Left hindlimb (tissue), 1 donor: ENCODE results near the gene SERPINA4.

ENCODE experiments used
- DNase-seq: peaks from one replicate; pipeline ENCODE4 v3.0.0-alpha.2; 2018

Gene SERPINA4

DNA sequence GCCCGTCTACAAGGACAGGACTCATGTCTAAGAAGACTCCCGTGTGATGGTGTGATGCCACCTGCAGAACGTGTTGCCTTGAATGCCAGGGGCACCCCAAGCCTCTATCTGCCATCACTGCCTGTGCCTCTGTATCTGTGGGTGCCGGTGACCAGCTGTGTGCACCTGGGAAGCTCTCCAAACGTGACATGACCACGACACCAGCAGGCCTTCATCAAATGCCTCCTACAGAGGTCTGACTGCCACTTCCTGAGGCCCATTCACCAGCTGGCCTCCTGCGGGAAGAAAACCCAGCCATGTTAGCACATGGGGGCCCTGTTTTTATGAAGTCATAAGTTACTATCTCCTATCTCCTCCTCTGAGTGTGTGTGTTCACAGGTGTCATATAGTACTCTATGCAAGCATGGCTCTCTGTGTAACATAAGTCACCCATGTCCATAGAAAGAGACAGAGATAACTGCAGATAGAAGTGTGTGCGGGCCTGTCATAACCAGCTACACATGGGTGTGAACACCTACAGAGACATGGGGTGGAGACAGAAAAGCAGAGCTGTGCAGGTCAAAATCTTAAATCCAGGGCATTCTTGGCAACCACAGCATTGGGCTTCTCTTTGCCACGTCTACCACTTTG is 18.3 kb upstream of the SERPINA4 start:
- no peak for DNase-seq

GRCh38 chr14:94543449-94544124 is 17.7 kb upstream of the SERPINA4 start:
- DNase-seq, result no peak

DNA sequence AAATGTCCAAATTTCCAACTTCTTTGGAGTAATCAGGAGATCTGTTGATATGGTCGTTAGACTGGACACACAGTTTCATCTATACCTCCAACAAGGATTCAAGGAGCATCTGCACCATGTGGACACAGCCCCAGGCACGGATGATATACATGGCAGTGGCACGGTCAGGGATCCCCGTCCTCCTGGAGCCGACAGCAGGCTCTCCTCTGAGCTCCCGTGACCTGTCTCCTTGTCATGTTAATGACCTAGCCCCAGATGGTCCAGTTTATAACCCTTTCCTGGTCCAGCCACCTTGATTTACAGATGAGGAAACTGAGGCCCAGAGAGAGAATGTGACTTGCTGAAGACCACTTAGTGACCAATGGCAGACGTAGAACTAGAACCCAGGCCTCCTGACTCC is 16.5 kb upstream of the SERPINA4 start:
- no peak for DNase-seq

- DNase-seq, result no peak
Measured at GRCh38 chr14:94545131-94545841, 16.0 kb upstream of the SERPINA4 start.

GRCh38 chr14:94547151-94547680 is 14.0 kb upstream of the SERPINA4 start:
- no peak for DNase-seq

DNA sequence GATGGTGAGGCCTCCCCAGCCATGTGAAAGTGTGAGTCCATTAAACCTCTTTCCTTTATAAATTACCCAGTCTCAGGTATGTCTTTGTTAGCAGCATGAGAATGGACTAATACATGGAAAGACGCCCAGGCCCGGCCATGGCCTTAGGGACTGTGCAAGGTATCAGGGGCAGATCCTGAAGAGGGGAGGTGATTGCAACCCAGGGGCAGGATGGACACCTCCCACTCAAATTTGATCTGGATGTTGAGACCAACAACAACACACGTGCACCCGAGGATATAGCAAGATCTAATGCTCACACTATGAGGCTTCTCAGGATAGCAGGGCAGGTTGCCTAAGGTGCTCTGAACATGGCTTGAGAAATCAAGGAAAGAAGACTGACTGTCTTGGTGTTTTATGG is 13.5 kb upstream of the SERPINA4 start:
- no peak for DNase-seq

DNA sequence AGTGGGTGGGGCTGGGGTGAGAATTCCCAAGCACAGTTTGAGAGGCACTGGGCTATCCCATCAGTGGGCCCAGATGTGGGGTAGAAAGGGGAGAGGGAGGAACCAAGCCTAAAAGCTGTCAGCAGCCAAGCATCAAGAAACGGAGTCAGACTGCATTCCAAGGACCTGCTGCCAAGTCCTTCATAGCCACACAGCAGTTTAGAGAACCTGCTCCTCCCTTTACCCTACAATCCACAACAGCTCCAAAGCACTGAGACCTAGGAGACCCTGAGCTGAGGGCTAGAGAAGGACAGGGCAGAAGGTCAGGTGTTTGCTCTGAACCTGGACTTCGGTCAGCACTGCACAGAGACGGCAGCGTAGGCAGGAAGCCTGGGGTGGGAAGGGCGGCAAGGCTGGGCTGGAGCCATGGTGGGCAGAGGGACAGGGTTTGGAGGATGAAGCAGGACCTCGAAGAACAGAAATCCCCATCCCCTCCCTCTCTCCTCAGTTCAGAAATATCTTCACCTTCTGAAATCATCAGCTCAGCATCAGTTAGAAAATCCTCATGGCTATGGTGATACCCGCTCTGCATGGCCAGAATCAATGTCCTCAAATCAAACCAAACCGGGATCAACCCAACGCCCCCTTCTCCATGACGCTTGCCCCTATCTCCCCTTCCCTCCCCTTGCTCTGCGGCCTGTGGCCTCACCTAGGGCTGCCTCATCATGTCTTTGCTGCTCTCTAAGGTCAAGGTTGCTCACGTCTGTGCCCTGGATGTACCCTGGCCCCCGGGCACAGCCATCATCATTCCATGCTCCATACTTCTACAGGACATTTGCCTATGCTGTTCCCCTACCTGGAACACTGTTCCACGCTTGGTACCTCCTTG is 12.9 kb upstream of the SERPINA4 start:
- DNase-seq, result no peak

DNA sequence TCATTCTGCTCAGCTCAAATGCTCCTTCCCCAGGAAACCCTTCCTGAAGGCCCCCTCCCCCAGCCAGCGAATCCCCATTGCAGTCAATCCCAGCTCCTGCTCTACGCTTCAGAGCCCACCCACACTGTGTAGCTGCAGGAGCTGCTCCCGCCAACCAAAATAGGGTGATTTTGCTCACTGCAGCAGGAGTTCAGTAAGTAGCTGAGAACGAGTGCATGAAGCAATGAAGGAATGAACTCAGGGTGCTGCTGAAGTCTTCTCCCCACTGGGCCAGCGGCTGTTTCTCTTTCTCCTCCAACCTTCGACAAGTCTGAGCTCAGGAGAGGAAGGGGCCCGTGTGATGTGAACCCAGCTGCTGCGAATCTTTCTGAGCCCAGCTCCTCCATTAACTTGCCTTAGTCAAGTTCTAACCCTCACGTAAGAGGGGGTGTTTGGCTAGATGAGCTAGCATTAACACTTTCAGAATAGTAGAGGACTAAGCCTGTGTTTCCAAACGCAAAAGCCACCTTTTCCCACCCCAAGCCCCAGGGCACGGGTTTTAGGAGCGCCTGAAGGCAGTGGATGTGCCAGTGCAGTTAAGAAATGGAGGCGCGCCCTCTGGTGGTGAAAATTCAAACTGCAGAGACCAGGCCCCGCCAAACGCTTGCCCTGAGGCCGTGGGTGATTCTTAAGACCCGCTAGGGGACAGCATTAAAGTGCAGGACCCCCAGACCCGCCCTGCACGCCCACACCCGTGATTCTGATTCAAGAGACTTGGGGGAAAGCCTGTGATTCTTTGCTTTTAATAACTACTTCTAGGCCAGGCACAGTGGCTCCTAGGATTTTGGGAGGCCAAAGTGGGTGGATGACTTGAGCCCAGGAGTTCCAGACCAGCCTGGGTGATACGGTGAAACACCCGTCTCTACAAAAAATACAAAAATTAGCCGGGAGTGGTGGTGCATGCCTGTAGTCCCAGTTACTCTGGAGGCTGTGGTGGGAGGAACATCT is 11.9 kb upstream of the SERPINA4 start:
- DNase-seq, result peak; percentile 58

DNA sequence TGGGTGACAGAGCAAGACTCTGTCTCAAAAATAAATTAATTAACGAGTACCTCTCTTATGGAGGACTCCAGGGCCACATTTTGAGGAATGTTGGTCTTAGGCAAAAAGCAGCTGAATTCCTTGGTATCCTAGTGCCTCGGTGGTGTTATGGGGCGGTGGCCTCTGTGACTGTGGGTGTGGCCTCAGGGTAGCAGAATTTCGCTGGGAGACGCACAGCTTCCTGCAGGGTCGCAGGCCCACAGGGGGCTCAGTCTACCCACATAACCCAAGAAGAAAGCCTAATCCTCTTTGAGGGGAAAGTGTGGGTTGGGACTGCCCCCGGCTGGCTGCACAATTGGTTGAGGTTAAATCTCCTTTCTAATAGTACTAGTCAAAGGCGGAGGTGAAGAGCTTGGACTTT is 11.2 kb upstream of the SERPINA4 start:
- no peak for DNase-seq

- no peak for DNase-seq
Measured at GRCh38 chr14:94555991-94556390, 5.3 kb upstream of the SERPINA4 start.

GRCh38 chr14:94557327-94557726 is 3.9 kb upstream of the SERPINA4 start:
- no peak for DNase-seq

DNA sequence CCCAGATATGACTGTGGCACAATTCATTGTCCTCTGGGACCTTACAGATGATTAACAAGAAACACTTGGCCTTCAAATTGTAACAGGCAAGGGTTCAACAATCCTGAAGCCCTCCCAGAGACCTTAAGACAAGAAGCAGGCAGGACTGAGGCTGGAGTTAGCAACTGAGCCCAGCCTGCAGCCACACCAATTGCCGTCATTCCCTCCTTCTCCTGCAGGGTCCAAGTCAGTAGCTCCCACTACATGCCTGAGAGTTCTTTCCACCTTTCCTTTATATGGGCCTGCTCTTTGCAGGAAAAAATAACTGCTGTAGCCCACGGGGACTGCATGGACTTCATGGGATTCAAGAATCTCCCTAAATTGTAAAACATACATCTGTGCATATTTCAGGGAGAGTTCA is 2.4 kb upstream of the SERPINA4 start:
- DNase-seq, result no peak

- no peak for DNase-seq
Measured at GRCh38 chr14:94559638-94560290, 1.5 kb upstream of the SERPINA4 start.

DNA sequence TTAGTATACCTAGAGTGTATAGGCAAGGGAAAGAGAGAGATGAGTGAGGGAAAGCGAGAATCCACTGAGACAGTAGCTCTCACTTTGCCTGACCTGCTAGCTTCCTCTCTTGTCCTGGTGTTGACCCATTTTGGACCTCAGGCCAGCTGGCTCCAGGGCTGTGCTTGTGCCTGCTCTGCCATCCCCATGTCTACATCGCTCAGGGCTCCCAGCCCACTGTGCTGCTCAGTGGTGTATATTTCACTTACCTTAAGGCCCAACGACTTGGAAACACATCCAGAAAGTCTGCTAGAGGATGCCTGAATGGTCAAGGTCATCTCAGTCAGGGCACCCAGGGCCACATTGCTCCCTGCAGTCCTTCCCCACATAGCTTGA is 964 bp upstream of the SERPINA4 start:
- DNase-seq, result no peak

DNA sequence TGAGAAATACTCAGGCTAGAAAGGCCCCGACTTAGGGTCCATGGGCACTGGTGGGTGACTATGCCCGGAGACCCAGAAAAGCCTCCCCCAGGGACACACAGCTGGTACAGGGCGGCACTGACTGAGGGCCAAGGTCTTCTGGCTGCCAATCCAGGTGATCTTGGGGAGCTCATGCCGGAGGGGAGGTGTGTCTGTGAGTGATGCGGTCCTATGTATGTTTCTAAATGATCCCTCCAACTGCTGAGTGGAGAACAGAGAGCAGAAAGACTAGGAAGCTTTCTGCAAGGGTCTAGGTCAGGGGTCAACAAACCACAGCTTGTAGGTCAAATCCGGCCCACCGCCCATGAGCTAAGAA is 391 bp downstream of the SERPINA4 start:
- no peak for DNase-seq

- no peak for DNase-seq
Measured at GRCh38 chr14:94562022-94562421, 780 bp downstream of the SERPINA4 start.

DNA sequence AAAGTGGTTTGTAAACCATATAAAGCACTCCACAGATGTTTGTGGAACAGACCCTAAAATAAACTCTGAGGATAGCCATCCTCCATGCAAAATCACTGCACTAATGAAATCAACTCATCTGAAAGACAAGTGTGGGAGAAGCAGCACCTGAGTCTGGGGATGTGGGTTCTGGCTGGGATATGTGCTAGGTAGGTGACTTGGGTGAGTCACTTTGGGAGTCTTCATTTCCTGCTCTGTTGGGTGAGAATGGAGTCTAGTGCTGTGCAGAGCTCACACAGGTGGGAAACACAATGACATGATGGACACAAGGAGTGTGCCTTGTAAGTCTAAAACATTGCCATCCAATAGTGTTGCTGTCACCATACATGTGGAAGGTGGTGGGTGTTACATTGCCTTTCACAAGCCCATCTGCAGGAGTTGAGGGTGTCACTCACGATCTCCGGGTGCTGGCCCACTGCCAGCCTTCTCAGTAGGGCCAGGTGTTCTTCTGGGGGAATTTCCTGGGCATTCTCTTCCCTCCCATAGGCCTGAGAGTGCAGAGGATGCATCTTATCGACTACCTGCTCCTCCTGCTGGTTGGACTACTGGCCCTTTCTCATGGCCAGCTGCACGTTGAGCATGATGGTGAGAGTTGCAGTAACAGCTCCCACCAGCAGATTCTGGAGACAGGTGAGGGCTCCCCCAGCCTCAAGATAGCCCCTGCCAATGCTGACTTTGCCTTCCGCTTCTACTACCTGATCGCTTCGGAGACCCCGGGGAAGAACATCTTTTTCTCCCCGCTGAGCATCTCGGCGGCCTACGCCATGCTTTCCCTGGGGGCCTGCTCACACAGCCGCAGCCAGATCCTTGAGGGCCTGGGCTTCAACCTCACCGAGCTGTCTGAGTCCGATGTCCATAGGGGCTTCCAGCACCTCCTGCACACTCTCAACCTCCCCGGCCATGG is 2.0 kb downstream of the SERPINA4 start:
- DNase-seq, result no peak

- DNase-seq, result no peak
Measured at GRCh38 chr14:94564381-94564780, 3.1 kb downstream of the SERPINA4 start.

GRCh38 chr14:94568186-94568585 is 6.9 kb downstream of the SERPINA4 start:
- DNase-seq, result no peak

DNA sequence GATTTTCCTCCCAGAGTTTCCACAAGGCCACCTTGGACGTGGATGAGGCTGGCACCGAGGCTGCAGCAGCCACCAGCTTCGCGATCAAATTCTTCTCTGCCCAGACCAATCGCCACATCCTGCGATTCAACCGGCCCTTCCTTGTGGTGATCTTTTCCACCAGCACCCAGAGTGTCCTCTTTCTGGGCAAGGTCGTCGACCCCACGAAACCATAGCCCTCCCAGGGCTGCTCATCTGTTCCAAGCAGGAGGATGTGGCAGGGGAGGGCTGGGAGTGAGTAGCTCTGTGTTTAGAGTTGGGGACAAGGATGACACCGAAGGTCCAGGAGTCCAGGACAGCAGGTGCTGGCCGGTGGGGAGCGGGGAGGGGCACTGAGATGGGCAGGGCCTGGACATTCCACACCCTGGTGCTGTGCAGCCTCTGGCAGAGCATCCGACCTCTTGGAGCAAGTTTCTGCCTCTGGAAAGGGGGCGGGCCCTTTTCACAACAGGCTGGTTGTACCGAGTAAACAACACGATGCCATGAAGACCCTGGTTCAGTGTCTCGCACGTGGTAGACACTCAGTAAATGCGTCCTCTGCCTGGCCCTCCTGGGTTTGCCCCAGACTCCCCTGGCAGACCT is 8.2 kb downstream of the SERPINA4 start:
- DNase-seq, result no peak
